GM19328 (cell line): ENCODE data around the gene BSX.

Experiments used
- ATAC-seq: cut with Tn5 transposase; IDR thresholded peaks from one replicate; pipeline ENCODE4 v1.9.1; 2021; ENCODE audit warnings: mild to moderate bottlenecking, moderate library complexity; ENCODE audit not compliant: unreplicated experiment

BSX gene

GRCh38 chr11:122981388-122982264 lies at the start of gene BSX:
TSS of gene BSX (minus strand) at chr11:122981834. CDS start at chr11:122981671, 163 bp downstream.
- no peak for ATAC-seq

DNA sequence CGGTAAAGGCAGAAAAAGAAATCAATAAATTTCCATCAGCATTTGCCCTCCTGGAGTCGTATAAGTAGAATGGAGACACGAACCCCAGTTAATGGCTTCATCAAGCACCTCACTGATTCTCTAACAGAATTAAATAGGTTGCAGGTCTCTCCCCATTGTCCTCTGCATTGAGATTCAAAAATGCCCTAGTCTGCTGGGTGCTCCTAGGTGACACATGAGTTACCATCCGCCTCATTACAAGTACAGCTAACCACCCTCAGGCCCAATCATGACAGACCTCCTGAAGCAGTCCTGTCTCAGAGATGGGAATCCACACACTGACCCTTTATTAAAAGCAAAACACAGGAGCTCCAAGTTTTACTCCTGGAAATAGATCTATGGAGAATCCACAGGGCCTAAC lies 48.9 kb upstream of the BSX start:
- no peak for ATAC-seq

DNA sequence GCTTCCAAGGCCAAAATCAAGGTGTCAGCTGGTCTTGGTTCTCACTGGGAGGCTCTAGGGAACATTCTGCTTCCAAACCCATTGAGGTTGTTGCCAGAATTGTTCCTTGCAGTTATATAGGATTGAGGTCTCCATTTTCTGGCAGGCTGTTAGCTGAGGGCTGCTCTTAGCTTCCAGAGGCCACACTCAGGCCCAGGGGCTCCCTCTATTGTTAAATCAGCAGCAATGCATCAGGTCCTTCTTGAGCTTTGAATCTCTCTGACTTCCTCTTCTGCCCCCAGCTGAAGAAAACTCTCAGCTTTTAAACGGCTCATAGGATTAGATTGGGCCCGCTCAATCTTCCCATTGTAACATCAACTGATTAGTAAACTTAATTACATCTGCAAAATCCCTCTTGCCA lies 39.3 kb upstream of the BSX start:
- ATAC-seq: peak; percentile 64

DNA sequence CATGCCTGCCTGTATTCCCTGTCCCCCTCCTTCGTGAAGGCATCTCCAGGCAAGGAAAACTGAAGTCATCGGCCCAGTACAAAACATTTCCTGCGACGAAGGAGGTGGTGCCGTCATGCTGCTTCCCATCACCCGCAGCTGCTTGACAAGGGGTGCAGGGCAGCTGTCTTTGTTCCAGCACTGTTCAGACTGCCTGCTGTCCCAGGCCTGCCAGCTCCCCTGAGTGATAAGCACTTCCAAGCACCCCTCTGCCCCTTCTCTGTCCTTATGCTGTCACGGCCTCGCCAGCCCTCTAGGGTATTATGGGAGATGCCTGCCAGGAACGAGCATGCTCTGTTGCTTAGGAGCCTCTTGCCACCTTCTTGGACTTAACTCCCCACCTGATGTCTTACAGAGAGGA lies 37.1 kb upstream of the BSX start:
- ATAC-seq: no peak

DNA sequence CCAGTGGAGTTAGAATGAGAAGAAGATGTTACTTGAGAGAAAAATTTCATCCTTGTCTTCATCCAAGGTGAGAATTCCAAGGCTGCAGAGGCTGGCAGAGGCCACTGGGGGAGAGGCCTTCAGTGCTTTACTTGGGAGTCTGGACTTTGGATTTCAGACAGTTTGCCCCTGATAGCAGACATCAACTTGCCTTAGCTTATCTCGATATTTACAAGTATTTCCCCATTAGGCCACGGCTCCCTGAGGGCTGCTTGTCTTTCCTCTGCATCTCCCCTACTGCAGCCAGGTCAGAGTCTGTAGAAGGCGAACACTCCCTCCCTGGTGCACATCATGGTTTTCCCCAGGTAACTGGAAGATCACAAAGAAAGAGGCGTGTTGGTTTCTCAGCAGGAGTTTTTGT lies 29.9 kb upstream of the BSX start:
- ATAC-seq: no peak

- no peak for ATAC-seq
Observed at GRCh38 chr11:123006860-123007542, 25.4 kb upstream of the BSX start.

GRCh38 chr11:123000721-123001120 lies 19.1 kb upstream of the BSX start:
- ATAC-seq: no peak

- no peak for ATAC-seq
Observed at GRCh38 chr11:122998727-122999366, 17.2 kb upstream of the BSX start.

GRCh38 chr11:122995526-122995925 lies 13.9 kb upstream of the BSX start:
- no peak for ATAC-seq

DNA sequence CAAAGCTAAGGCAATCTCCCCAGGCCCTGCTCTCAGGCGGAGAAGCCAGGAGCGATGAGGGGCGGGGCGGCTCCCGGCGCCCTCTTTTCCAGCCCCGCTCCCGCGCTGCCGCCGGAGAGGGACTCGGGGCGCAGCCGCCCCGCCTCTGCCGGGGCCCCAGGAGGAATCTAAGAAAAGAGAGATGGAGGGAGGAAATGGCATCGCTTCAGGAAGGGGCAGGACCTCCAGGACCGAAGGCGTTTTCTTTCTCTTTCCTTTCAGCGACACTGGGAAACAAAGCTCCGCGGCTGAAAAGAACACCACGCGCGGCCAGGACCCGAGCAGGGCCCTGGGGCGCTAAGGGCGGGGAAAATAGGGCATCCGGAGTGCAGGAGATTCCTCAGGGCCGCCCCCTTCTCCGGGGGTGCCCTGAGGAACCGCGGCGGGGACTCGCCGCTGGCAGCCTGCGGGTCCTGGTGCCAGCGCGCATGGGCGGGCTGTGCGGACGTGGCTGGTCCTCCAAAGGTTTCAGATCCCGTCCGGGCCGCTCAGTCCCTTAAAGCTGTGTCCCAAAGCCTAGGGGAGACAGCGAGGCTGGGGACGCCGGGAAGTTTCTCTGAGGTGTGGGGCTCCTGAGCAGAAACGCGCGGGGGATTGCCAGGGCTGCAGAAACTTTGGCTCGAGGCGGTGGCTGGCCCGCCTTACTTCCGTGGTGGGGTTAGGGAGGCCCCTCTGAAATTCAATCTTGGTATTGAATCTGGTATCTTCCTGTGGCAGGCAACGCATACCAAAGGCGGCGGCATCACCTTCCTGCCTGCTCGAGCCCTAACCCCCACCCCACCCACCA lies 2.8 kb upstream of the BSX start:
- ATAC-seq: no peak

- no peak for ATAC-seq
Observed at GRCh38 chr11:122983438-122984185, 2.0 kb upstream of the BSX start.

GRCh38 chr11:122979815-122980595 lies 1.6 kb downstream of the BSX start:
- ATAC-seq: no peak

GRCh38 chr11:122979103-122979814 lies 2.4 kb downstream of the BSX start:
- no peak for ATAC-seq

GRCh38 chr11:122978299-122978620 lies 3.4 kb downstream of the BSX start:
- ATAC-seq: no peak

GRCh38 chr11:122977470-122978298 lies 4.0 kb downstream of the BSX start:
- no peak for ATAC-seq

- no peak for ATAC-seq
Observed at GRCh38 chr11:122976734-122977469, 4.7 kb downstream of the BSX start.

DNA sequence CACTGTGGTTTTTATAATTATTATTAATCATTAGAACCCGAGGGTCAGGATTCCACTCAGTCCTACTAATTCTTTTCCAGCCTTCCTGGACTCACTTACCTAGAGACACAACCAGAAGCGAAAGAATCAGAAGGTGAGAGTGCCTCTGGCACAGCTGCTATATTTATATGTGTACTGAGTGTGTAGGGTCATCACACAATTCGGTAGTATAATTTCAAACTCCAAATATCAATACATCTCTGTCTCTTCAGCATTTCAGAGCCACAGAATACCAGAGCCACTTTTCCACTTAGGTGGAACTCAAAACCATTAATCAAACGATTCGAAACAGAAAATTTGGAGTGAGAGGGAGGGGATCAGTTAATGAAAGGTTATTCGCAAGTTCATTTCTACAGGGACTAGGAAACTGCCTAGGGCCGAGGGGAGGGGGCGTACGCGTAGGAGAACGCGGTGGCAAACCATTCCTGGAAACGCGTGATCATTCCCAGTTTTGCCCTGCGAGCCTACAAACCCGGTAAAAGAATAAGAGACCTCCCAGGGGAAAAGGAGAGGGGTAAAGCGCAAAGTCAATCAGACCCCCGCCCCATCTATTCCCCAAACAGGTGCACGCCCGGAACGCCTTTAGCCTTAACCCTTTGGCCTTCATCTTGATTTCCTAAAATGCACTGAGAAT lies 5.4 kb downstream of the BSX start:
- no peak for ATAC-seq
